GM12865 (cell line): Measurements from ENCODE around the gene ZNF18.
"Not testable (repeated sequence)": the region's sequence is repeated elsewhere in the genome, so short reads cannot be mapped to it uniquely, and the experiment has no call there.

ENCODE experiments used
- DNase-seq: peaks from one replicate; pipeline ENCODE4 v3.0.0; 2010; ENCODE audit warnings: low read depth
- H3K4me3 ChIP-seq: 2 replicates; pipeline ENCODE4 v1.5.1; 2011; ENCODE audit warnings: mild to moderate bottlenecking, low read depth, low read length, control low read depth
- CTCF ChIP-seq: IDR thresholded peaks from 2 replicates; pipeline ENCODE4 v1.5.1; 2011; ENCODE audit warnings: low read length, control low read depth, low read depth, inconsistent platforms; ENCODE audit not compliant: insufficient read depth; ENCODE audit errors: missing control alignments

The ZNF18 gene

GRCh38 chr17:11944587-11944986 lies 52.7 kb downstream of the ZNF18 start:
- no peak overlapping the region for H3K4me3 ChIP-seq
- no peak for DNase-seq
- no peak for TF ChIP-seq CTCF

GRCh38 chr17:11943759-11944347 lies 53.4 kb downstream of the ZNF18 start:
- TF ChIP-seq CTCF = no peak
- no peak for DNase-seq

GRCh38 chr17:11943086-11943485 lies 54.2 kb downstream of the ZNF18 start:
- DNase-seq, H3K4me3 ChIP-seq: not testable (repeated sequence)

More at GRCh38 chr17:11943759-11944347, 53.4 kb downstream of the ZNF18 start:
- no peak overlapping the region for H3K4me3 ChIP-seq

GRCh38 chr17:11940904-11941303 lies 56.4 kb downstream of the ZNF18 start:
- DNase-seq = no peak
- TF ChIP-seq CTCF = no peak
- H3K4me3 ChIP-seq = no peak overlapping the region

- peak; percentile 53 for DNase-seq
- peak; percentile 78 for TF ChIP-seq CTCF
- no peak overlapping the region for H3K4me3 ChIP-seq
These were observed 61.4 kb downstream of the ZNF18 start for GRCh38 chr17:11935734-11936406.

DNA sequence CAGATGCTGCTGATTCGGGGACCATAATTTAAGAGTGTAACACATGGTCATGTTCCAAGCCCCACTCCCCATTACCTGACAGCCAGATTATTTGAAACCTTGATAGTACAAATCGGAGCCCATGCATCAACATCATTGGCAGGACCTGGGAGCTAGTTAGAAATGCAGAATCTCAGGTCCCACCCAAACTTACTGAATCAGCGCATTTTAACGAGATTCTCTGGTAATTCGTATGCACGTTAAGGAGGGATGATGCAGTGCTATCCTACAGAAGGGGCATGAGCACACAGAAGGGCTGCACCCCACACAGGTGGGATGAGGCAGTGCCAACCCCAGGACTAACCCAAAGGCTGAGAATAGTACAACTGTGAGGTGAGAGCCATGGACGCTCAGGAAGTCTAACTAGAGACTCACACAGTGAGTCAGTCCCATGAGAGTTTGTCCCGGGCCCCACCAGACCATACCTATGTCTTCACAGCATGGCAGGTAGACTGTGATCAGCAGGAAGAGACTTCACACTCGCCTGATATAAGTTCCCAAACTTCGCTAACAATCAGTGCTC lies 64.9 kb downstream of the ZNF18 start:
- DNase-seq = no peak
- TF ChIP-seq CTCF = no peak

DNA sequence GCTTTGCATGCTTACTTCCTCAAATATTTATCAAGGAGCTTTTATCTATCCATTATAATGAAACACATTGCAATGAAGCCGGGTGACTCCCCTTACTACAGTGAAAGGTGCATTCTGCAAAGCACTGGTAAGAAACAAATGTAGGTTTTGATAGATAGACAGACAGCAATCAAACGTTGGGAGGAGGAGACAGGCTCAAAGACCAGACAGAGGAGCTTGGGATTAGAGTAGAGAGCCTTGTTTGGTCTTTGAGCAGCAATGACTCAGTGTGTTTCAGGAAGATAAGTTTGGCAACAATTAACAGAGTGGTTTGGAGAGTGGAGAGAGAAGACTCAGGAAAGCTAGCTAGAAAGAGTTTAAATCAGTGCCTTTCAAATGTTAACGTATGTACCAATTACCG lies 68.8 kb downstream of the ZNF18 start:
- H3K4me3 ChIP-seq = no peak overlapping the region
- no peak for TF ChIP-seq CTCF
- DNase-seq = no peak

More for the DNA sequence above, 64.9 kb downstream of the ZNF18 start:
- H3K4me3 ChIP-seq = no peak overlapping the region
